Caco-2 (cell line): ENCODE measurements around the gene R3HDM1. TPM values are rescaled to one million over a fixed set of nuclear protein-coding genes. Genes with fewer than 3 reads are reported as not detected.

Experiments
- BruUV-seq: library from RNA; stranded (reverse); fragments of 400-500 nt; replicated peaks from 2 replicates; lab custom pipeline; 2021; lab: Mats Ljungman, UMichigan
- CTCF ChIA-PET: fragments of 300-600 bp; sonication (Branson Sonifier 250); formaldehyde crosslinking; loops from one replicate; lab custom pipeline; 2022; ENCODE audit warnings: antibody characterized with exemption; lab: Charles Lee
- POLR2A ChIA-PET: fragments of 300-600 bp; sonication (Branson Sonifier 250); formaldehyde crosslinking; loops from one replicate; lab custom pipeline; 2022; ENCODE audit warnings: antibody characterized with exemption; lab: Charles Lee
- DNase-seq, 2 experiments: peaks; one replicate each; pipeline versions ENCODE4 v3.0.0 to v3.0.0-alpha.2; 2020 to 2022
- H3K27me3 ChIP-seq: replicated peaks from 2 replicates; pipeline ENCODE4 v1.6.0; 2011; ENCODE audit warnings: low read length; ENCODE audit not compliant: control insufficient read depth, insufficient read depth
- H3K36me3 ChIP-seq: 2 replicates; pipeline ENCODE4 v1.5.1; 2011; ENCODE audit warnings: low read length; ENCODE audit not compliant: control insufficient read depth, insufficient read depth
- H3K4me1 ChIP-seq: fragments of 250-450 bp; sonication (Bioruptor Pico); 2 replicates; pipeline ENCODE4 v1.5.1; 2020; ENCODE audit warnings: mild to moderate bottlenecking
- H3K4me3 ChIP-seq: 2 replicates; pipeline ENCODE4 v1.5.1; 2011; ENCODE audit warnings: low read depth, mild to moderate bottlenecking, control low read depth, low read length
- H3K9me3 ChIP-seq: fragments of 250-450 bp; sonication (Bioruptor Pico); 2 replicates; pipeline ENCODE4 v1.5.1; 2020; ENCODE audit warnings: mild to moderate bottlenecking, moderate library complexity
- H3K27ac Mint-ChIP-seq: one replicate; pipeline ENCODE4 v1.8.0; 2022; ENCODE audit warnings: mixed read lengths; ENCODE audit not compliant: unreplicated experiment
- H3K27me3 Mint-ChIP-seq: one replicate; pipeline ENCODE4 v1.8.0; 2022; ENCODE audit warnings: mixed read lengths; ENCODE audit not compliant: insufficient read depth, unreplicated experiment
- H3K36me3 Mint-ChIP-seq: one replicate; pipeline ENCODE4 v1.8.0; 2022; ENCODE audit warnings: mild to moderate bottlenecking, mixed read lengths; ENCODE audit not compliant: insufficient read depth, unreplicated experiment
- H3K4me1 Mint-ChIP-seq: one replicate; pipeline ENCODE4 v1.8.0; 2022; ENCODE audit warnings: low read depth, mixed read lengths; ENCODE audit not compliant: unreplicated experiment
- H3K4me3 Mint-ChIP-seq: one replicate; pipeline ENCODE4 v1.8.0; 2022; ENCODE audit warnings: mild to moderate bottlenecking, moderate library complexity, mixed read lengths; ENCODE audit not compliant: unreplicated experiment
- H3K9me3 Mint-ChIP-seq: one replicate; pipeline ENCODE4 v1.8.0; 2022; ENCODE audit warnings: mixed read lengths; ENCODE audit not compliant: unreplicated experiment
- CTCF ChIP-seq, 2 experiments: fragments of 200-600 bp in 1 of 2; IDR thresholded peaks; 1 replicate in 1 of 2; 2 replicates in 1 of 2; pipeline versions ENCODE4 v1.5.1 to v1.8.0; 2011 to 2022; ENCODE audit warnings: antibody characterized with exemption in 1 of 2, control low read depth in 1 of 2, inconsistent platforms in 1 of 2, low read depth in 1 of 2, low read length in 1 of 2, mild to moderate bottlenecking in 1 of 2, moderate library complexity in 1 of 2; ENCODE audit not compliant: insufficient read depth in 1 of 2, severe bottlenecking in 1 of 2, unreplicated experiment in 1 of 2
- intact Hi-C: fragments of 100-400 bp; cut with micrococcal nuclease; formaldehyde crosslinking; loops from one replicate; pipeline ENCODE4 v1.10.0; 2022; ENCODE audit not compliant: unreplicated experiment
- total RNA-seq: library from RNA; stranded (reverse); gene quantifications from 2 replicates; pipeline ENCODE4 v1.2.3, GENCODE V29; 2022

Gene R3HDM1
- total RNA-seq, 1 experiment from 2014 or later: 44.4 TPM

GRCh38 chr2:135510577-135510976 is 20.7 kb upstream of the R3HDM1 start:
- Mint-ChIP-seq H3K27me3 (no peaks in the 10 kb centered on the region), H3K9me3 (peaks cover 15% of the 10 kb centered on the region), H3K36me3 (peaks cover 6% of the 10 kb centered on the region), H3K27ac (no peak overlapping the region), H3K4me3 (no peak overlapping the region), H3K4me1 (no peaks in the 10 kb centered on the region)
- intact Hi-C loops: no loop called here
- no TSS peak for BruUV-seq
- CTCF ChIA-PET: no interaction called here
- POLR2A ChIA-PET: no interaction called here
- no peak for DNase-seq
- no peak for TF ChIP-seq CTCF (IDR thresholded peaks at IDR 0.05; ENCODE audit: insufficient read depth in 1 of 2, low read depth in 1 of 2, low read length in 1 of 2, severe bottlenecking in 1 of 2, unreplicated experiment in 1 of 2)
- Histone ChIP-seq H3K4me3 (no peak overlapping the region), H3K4me1 (no peaks in the 10 kb centered on the region), H3K9me3 (peaks cover 13% of the 10 kb centered on the region), H3K36me3 (no peaks in the 10 kb centered on the region), H3K27me3 (no peaks in the 10 kb centered on the region)

- TF ChIP-seq CTCF (IDR thresholded peaks at IDR 0.05; ENCODE audit: insufficient read depth in 1 of 2, low read depth in 1 of 2, low read length in 1 of 2, severe bottlenecking in 1 of 2, unreplicated experiment in 1 of 2): no peak
- Mint-ChIP-seq H3K4me1 (no peaks in the 10 kb centered on the region), H3K27ac (no peak overlapping the region), H3K36me3 (peaks cover 2% of the 10 kb centered on the region), H3K27me3 (no peaks in the 10 kb centered on the region), H3K9me3 (peaks cover 15% of the 10 kb centered on the region), H3K4me3 (no peak overlapping the region)
- no peak for DNase-seq
- H3K27me3 ChIP-seq: no peaks in the 10 kb centered on the region
- peaks cover 14% of the 10 kb centered on the region for H3K9me3 ChIP-seq
- H3K4me1 ChIP-seq: no peaks in the 10 kb centered on the region
- intact Hi-C loops: no loop called here
- ChIA-PET POLR2A (no interaction called here), CTCF (no interaction called here)
- no peaks in the 10 kb centered on the region for H3K36me3 ChIP-seq
- no peak overlapping the region for H3K4me3 ChIP-seq
- BruUV-seq: no TSS peak
Measured at GRCh38 chr2:135512099-135512498, 19.2 kb upstream of the R3HDM1 start.

DNA sequence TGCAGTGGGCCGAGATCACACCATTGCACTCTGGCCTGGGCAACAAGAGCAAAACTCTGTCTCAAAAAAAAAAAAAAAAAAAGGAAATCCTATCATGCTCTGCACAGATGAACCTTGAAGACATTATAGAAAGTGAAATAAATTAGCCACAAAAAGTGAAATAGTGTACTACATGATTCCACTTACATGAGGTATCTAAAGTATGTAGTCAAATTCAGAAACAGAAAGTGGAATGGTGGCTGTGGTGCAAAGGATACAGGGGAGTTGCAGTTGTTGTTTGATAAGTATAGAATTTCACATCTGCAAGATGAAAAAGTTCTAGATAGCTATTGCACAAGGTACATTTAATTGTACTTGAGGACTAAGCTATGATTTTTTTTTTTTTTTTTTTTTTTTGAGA is 5.5 kb upstream of the R3HDM1 start:
- no TSS peak for BruUV-seq
- H3K9me3 ChIP-seq: 0 out of 2 replicates have a peak, but pooled peaks cover 3% of the 10 kb centered on the region
- POLR2A ChIA-PET: no interaction called here

More for the DNA sequence above, 5.5 kb upstream of the R3HDM1 start:
- Histone ChIP-seq H3K4me3 (no peak overlapping the region), H3K36me3 (no peaks in the 10 kb centered on the region), H3K27me3 (no peaks in the 10 kb centered on the region), H3K4me1 (peaks cover 4% of the 10 kb centered on the region; the same call in 1 of the 2 replicates)
- TF ChIP-seq CTCF (IDR thresholded peaks at IDR 0.05; ENCODE audit: insufficient read depth in 1 of 2, low read depth in 1 of 2, low read length in 1 of 2, severe bottlenecking in 1 of 2, unreplicated experiment in 1 of 2): no peak
- CTCF ChIA-PET: interaction anchor here (0.7 kb wide), 1 partner anchor 108 kb away, joined by 4 read pairs; no protein-coding TSS in a partner anchor
- Mint-ChIP-seq H3K9me3 (peaks cover 16% of the 10 kb centered on the region), H3K27me3 (no peaks in the 10 kb centered on the region), H3K4me1 (peaks cover 9% of the 10 kb centered on the region), H3K27ac (no peak overlapping the region), H3K36me3 (peaks cover 16% of the 10 kb centered on the region), H3K4me3 (no peak overlapping the region)
- intact Hi-C loops: no loop called here
- no peak for DNase-seq
